ENCODE results near the gene CD40LG. TPM values are rescaled to one million over a fixed set of nuclear protein-coding genes. Genes with fewer than 3 reads are reported as not detected.

CD40LG gene
- total RNA-seq, 1 donor from 2014 or later = not detected

DNA sequence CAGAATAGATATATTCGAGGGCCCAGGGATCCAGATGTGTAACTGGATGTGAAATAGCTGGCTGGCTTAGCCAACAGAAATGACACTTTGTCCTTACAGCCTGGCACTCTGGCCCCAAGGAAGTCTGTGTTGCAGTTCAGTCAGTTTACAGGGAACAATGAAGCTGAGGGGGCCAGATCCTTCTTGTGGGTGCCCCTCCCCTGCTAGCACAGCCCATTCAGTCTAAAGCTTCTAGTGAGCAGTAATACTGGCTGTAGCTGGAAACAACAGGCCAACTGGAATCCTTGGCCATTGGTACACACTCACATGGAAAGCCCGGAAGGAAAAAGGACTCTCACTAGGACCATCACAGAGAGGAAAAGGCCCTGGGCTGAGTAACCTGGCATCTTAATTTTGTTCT, 22.7 kb upstream of the CD40LG start:
- DNase-seq (ENCODE audit: low spot score) = no peak
- no peaks in the 10 kb centered on the region for H4K20me1 ChIP-seq (ENCODE audit: low read depth)
- H3F3A ChIP-seq (ENCODE audit: low read depth) = no peaks in the 10 kb centered on the region
- H3K4me1 ChIP-seq = no peaks in the 10 kb centered on the region
- no peak overlapping the region for H3K27ac ChIP-seq
- Mint-ChIP-seq H3K4me1 (no peaks in the 10 kb centered on the region), H3K27ac (no peak overlapping the region), H3K27me3 (ENCODE audit: insufficient read depth, low read depth) (peaks cover 2% of the 10 kb centered on the region), H3K4me3 (no peak overlapping the region), H3K36me3 (no peaks in the 10 kb centered on the region), H3K9me3 (peaks cover 7% of the 10 kb centered on the region)
- no peak overlapping the region for H3K4me2 ChIP-seq
- no peaks in the 10 kb centered on the region for H3K9me3 ChIP-seq (ENCODE audit: low read depth)
- H2AFZ ChIP-seq (replicated peaks) = peak overlapping the region; percentile 57
- no peak overlapping the region for H3K9ac ChIP-seq
- no peaks in the 10 kb centered on the region for H3K36me3 ChIP-seq
- H3K4me3 ChIP-seq = no peak overlapping the region
- H3K79me2 ChIP-seq (ENCODE audit: low read depth) = no peaks in the 10 kb centered on the region
- TF ChIP-seq EZH2 (IDR thresholded peaks at IDR 0.05) (no peak), EZH2phosphoT487 (IDR thresholded peaks at IDR 0.05) (no peak), CTCF (IDR thresholded peaks at IDR 0.05) (no peak)
- H3K27me3 ChIP-seq = no peaks in the 10 kb centered on the region

GRCh38 chrX:136626237-136626636, 21.7 kb upstream of the CD40LG start:
- Mint-ChIP-seq H3K4me1 (no peaks in the 10 kb centered on the region), H3K9me3 (peaks cover 7% of the 10 kb centered on the region), H3K36me3 (no peaks in the 10 kb centered on the region), H3K27me3 (ENCODE audit: insufficient read depth, low read depth) (peaks cover 2% of the 10 kb centered on the region), H3K4me3 (no peak overlapping the region), H3K27ac (no peak overlapping the region)
- Histone ChIP-seq H3K27me3 (no peaks in the 10 kb centered on the region), H3K9me3 (ENCODE audit: low read depth) (no peaks in the 10 kb centered on the region), H3K4me2 (no peak overlapping the region), H3K27ac (no peak overlapping the region), H4K20me1 (ENCODE audit: low read depth) (no peaks in the 10 kb centered on the region), H3K79me2 (ENCODE audit: low read depth) (no peaks in the 10 kb centered on the region), H3K36me3 (no peaks in the 10 kb centered on the region), H3K4me1 (no peaks in the 10 kb centered on the region), H3F3A (ENCODE audit: low read depth) (no peaks in the 10 kb centered on the region), H3K4me3 (no peak overlapping the region), H3K9ac (no peak overlapping the region), H2AFZ (replicated peaks) (no peak overlapping the region)
- TF ChIP-seq EZH2phosphoT487 (IDR thresholded peaks at IDR 0.05) = no peak
- TF ChIP-seq CTCF (IDR thresholded peaks at IDR 0.05) = no peak
- no peak for TF ChIP-seq EZH2 (IDR thresholded peaks at IDR 0.05)
- no peak for DNase-seq (ENCODE audit: low spot score)

DNA sequence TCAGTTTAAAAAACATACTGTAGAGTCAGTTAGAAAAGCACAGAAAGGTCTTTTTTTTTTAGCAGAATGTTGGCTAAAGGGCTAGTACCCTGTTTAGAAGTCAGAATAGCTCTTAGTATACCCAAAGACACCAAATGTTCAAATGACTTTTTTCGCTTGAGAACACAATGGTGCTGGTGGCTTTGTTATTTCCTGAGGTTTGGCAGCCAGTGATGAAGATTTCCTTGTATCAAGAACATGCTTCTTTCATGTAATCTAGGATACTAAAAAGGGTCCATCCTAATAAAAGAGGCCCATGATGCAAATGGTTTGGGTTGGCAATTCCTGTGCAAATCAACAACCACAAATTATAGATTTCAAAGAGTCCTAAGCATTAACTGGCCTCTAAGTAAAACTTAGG, 21.1 kb upstream of the CD40LG start:
- Histone ChIP-seq H3K4me3 (no peak overlapping the region), H3K79me2 (ENCODE audit: low read depth) (no peaks in the 10 kb centered on the region), H2AFZ (replicated peaks) (no peak overlapping the region), H3K4me2 (no peak overlapping the region), H3K27ac (no peak overlapping the region), H3K9ac (no peak overlapping the region), H4K20me1 (ENCODE audit: low read depth) (no peaks in the 10 kb centered on the region), H3K4me1 (no peaks in the 10 kb centered on the region), H3K9me3 (ENCODE audit: low read depth) (no peaks in the 10 kb centered on the region), H3F3A (ENCODE audit: low read depth) (no peaks in the 10 kb centered on the region), H3K36me3 (no peaks in the 10 kb centered on the region), H3K27me3 (no peaks in the 10 kb centered on the region)
- H3K27me3 Mint-ChIP-seq (ENCODE audit: insufficient read depth, low read depth) = peaks cover 2% of the 10 kb centered on the region
- H3K27ac Mint-ChIP-seq = no peak overlapping the region
- H3K36me3 Mint-ChIP-seq = no peaks in the 10 kb centered on the region
- no peak for DNase-seq (ENCODE audit: low spot score)
- TF ChIP-seq EZH2phosphoT487 (IDR thresholded peaks at IDR 0.05) (no peak), CTCF (IDR thresholded peaks at IDR 0.05) (no peak), EZH2 (IDR thresholded peaks at IDR 0.05) (no peak)
- no peaks in the 10 kb centered on the region for H3K4me1 Mint-ChIP-seq
- peaks cover 7% of the 10 kb centered on the region for H3K9me3 Mint-ChIP-seq
- H3K4me3 Mint-ChIP-seq = no peak overlapping the region
